LNCAP (cell line): ENCODE data around the gene SLX9.

Experiments used
- TF ChIP-seq, protein P1 (sequence below): fragments of 450-650 bp; IDR thresholded peaks from 2 replicates; pipeline ENCODE4 v1.5.1; 2017; ENCODE audit warnings: mild to moderate bottlenecking

Gene SLX9

DNA sequence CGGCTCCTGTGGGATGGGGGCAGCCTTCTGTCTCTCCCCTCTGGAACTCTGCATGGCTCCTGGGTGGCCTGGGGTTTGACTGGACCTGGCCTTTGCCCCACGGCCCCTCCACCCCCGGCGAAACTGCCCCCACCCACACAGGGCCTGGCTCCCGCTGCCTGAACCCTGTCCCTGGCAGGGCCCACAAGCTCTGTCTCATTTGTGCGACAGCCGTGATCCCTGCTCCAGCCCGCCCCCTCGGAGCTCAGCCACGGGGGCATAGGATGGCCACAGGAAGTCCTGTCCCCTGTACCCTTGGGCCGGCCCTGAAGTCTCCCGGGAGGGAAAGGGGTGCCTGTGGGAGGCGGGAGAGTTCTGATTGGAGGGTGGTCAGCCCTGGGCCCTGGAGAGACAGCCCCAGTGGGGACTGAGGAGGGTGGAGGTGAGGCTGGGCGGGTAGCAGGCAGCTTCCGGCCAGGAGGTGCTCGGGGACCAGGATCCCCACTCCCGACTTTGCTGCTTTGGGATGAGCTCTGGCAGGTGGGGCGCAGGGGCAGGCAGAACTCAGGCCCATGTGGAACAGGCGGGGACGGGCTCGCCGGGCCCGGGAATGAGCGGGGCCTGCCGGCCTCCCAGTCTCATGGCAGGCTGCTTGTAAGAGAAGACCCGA lies 45.1 kb downstream of the SLX9 start:
- TF ChIP-seq, protein P1, sequence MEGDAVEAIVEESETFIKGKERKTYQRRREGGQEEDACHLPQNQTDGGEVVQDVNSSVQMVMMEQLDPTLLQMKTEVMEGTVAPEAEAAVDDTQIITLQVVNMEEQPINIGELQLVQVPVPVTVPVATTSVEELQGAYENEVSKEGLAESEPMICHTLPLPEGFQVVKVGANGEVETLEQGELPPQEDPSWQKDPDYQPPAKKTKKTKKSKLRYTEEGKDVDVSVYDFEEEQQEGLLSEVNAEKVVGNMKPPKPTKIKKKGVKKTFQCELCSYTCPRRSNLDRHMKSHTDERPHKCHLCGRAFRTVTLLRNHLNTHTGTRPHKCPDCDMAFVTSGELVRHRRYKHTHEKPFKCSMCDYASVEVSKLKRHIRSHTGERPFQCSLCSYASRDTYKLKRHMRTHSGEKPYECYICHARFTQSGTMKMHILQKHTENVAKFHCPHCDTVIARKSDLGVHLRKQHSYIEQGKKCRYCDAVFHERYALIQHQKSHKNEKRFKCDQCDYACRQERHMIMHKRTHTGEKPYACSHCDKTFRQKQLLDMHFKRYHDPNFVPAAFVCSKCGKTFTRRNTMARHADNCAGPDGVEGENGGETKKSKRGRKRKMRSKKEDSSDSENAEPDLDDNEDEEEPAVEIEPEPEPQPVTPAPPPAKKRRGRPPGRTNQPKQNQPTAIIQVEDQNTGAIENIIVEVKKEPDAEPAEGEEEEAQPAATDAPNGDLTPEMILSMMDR = no peak

DNA sequence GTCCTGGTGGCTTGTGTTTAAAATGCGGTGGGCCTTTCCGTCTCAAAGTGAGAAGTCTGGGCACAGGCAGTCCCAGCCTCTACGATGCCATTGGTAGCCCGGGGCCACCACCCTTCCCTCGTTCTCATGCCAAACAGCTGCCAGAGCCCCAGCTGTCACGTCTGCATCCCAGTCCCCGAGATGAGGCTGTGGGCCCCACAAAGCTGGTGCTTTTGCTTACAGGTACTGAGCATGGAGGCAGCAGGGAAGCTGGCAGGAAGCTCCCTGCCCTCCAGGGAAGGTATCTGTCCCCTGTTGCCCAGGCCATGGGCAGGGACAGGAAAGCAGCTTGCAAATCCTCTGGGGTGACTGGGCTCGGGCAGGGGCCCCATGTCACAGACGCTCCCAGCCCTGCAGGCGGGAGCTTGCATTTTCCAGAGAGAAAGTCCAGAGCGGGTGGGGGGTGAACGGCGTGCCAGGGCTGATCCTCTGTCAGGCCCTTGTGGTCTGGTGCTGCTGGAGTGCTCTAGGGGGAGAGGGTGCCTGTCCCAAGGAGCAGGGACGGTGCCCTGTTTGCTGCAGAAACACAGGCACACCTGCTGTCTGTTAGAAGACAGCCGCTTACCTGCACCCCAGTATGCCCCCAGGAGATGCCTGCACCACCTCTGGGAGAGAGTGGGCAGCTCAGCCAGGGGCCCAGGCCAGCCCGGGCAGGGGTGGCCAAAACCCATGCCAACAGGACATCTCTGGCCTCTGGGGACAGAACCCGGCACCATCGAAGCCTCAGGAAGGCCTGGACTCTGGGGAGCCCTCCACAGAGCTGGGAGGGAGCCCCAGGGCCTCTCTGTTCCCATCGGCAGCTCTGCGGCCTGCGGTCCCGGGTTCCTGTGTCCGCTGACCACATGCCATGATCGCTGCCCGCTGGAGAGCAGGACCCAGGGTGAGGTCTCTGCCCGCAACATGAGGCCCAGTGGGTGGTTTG lies 45.9 kb downstream of the SLX9 start:
- TF ChIP-seq, protein P1 = no peak

DNA sequence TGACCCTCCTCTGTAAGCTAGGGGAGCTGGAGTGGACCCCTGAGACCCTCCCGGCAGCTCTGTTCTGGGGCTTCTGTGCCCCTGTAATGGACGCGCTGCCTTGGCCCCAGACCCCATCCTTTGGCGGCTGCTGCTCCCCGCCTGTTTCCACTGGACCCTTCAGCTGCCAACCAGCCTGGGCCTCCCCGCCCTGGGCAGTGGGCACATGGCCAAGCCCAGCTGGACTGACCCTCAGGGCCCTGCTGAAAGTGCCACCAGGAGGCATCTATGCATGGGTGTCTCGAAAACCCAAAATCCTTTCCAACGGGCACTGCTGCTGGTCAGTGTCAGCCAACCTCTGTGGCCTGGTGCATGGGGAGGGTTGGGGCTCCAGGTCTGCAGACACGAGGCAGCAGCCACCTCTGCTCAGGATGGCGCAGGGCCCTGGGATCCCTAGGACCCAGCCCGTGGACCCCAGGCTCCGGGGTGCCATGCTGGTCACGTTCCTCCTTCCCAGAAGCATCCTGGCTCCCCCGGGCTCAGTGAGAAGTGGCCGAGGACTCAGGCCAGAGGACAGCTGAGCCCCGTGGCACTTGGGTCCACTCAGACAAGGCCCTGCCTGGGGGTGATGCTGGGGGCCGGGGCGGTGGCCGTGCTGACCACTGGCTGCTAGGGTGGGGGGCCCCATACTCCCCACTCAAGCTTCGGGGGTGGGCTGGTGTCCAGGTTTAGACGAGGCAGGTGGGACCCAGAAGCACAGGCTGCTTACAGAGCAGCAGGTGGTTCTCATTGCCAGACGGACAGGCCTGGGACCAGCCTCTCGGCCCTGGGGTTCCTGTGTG lies 46.9 kb downstream of the SLX9 start:
- TF ChIP-seq, protein P1 = no peak

DNA sequence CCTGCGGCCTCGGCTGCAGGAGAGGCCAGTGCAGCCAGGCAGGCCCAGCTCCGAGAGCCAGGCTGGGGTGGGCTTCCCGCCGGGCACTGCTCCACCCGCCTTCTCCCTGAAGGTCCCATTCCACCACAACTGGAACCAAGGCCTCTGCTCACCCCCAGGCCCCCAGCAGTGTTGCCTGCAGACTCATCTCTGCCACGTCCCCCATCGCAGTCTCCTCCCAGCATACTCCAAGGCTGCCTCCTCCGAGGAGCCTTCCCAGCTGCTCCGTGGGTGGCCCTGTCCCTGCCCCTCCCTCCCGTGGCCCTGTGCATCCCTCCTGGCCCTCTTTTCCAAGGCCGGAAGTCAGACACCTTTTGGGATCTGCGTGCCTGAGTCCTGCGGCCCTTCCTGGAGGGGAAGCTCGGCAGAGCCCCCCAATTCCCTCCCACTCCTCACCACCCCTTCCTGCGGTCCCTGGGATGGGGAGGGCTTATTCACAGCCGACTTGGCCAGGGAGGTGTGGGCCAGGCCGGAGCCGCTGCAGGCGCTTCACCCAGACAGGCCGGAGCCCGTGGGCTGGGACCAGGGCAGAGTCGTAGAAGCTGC lies 47.6 kb downstream of the SLX9 start:
- TF ChIP-seq, protein P1 = no peak

DNA sequence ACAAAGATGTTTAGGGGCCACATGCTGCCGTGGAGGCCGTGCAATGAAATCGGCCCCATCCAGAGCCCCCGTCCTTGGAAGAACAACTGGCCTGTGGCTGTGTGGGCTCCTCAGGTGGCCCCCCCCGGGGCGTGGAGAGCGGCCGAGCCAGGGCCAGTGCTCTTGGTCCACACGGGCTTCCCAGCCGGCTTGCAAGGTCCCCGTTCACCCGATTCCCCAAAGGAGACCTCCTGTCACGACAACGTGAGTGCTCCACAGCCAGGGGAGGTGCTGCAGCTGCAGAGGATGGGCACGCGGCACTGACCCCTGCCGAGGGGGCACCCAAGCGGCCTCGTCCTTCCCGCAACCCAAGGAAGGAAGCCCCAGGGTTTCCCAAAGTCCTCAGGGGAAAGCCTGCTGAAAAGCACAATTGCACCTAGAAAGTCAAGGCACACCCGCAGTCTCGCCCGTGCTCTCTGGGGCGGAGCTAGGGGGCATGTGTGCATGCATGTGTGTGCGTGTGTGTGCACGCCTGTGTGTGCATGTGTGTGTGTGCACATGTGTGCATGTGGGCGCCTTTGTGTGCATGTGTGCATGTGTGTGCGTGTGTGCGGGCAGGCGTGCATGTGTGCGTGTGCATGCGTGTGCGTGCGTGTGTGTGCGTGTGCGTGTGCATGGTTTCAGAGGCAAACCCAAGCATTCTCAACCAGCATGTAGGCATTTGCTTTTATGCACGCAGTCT lies 48.2 kb downstream of the SLX9 start:
- TF ChIP-seq, protein P1 = no peak

- TF ChIP-seq, protein P1 = no peak
Observed at GRCh38 chr21:44988607-44989536, 49.0 kb downstream of the SLX9 start.
